ENCODE measurements around the gene FBXL14. TPM values are rescaled to one million over a fixed set of nuclear protein-coding genes. Genes with fewer than 3 reads are reported as not detected.

FBXL14 gene
- polyA plus RNA-seq, 1 of the 3 experiments (the other 2 are of a cell fraction) = 11.3 TPM

DNA sequence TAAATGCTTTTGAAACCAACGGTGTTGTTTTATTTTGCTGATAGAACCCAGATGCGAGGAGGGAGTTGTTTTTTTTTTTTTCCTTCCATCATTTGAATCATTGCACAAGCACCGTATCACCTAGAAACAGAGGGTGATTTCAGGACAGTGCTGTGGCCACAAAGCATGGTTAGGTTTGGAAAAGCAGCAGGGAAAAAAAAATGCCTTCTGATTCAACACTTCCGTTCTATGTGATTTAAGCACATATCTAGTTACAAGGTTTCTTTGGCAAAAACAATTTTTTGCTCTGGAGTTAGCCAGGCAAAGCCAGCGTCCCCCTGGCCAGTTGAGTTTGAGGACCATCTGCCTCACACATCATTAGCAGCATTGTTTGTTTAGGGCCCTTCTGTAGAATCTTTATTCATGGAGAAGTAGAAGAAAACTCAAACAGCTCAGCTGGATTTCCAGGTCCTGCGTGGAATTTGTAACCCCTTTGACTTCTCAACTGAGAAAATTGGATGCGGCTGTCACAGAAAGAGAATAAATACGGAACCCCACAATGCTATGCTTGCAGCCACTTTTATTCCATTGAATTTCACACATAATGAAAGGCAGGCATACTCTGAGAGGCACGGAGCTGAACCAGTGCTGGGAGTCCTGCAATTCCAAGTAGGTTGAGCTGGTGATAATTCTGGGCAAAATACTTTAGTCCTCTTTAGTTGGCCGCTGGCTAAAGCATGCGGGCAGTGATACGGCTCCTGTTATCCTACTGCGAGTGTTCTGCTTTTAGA, 17.6 kb upstream of the FBXL14 start (continued):
- no peak for TF ChIP-seq MEF2A (IDR thresholded peaks at IDR 0.05; ENCODE audit: borderline replicate concordance, low read depth)
- TF ChIP-seq SMC3 (IDR thresholded peaks at IDR 0.05; ENCODE audit: low read depth, low read length) = no peak; the same call in 1 of the 2 replicates
- TF ChIP-seq, protein P1, sequence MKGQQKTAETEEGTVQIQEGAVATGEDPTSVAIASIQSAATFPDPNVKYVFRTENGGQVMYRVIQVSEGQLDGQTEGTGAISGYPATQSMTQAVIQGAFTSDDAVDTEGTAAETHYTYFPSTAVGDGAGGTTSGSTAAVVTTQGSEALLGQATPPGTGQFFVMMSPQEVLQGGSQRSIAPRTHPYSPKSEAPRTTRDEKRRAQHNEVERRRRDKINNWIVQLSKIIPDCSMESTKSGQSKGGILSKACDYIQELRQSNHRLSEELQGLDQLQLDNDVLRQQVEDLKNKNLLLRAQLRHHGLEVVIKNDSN (IDR thresholded peaks at IDR 0.05; ENCODE audit: borderline replicate concordance, low read depth) = no peak
- no peak for TF ChIP-seq CTCF (IDR thresholded peaks at IDR 0.05)
- TF ChIP-seq, protein P2, sequence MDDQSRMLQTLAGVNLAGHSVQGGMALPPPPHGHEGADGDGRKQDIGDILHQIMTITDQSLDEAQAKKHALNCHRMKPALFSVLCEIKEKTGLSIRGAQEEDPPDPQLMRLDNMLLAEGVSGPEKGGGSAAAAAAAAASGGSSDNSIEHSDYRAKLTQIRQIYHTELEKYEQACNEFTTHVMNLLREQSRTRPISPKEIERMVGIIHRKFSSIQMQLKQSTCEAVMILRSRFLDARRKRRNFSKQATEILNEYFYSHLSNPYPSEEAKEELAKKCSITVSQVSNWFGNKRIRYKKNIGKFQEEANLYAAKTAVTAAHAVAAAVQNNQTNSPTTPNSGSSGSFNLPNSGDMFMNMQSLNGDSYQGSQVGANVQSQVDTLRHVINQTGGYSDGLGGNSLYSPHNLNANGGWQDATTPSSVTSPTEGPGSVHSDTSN (IDR thresholded peaks at IDR 0.05) = peak; percentile 62
- TF ChIP-seq CHD2 (IDR thresholded peaks at IDR 0.05; ENCODE audit: low read length, partially characterized antibody) = no peak
- TF ChIP-seq, protein P3, sequence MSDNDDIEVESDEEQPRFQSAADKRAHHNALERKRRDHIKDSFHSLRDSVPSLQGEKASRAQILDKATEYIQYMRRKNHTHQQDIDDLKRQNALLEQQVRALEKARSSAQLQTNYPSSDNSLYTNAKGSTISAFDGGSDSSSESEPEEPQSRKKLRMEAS (IDR thresholded peaks at IDR 0.05; ENCODE audit: low read depth) = no peak
- TF ChIP-seq TAF1 (IDR thresholded peaks at IDR 0.05; ENCODE audit: borderline replicate concordance, low read depth, low read length) = no peak
- no peak for TF ChIP-seq ELF1 (IDR thresholded peaks at IDR 0.05)
- no peak for TF ChIP-seq FOXM1 (IDR thresholded peaks at IDR 0.05; ENCODE audit: low read depth)
- no peak for TF ChIP-seq NRF1 (IDR thresholded peaks at IDR 0.05; ENCODE audit: low read depth, low read length)

DNA sequence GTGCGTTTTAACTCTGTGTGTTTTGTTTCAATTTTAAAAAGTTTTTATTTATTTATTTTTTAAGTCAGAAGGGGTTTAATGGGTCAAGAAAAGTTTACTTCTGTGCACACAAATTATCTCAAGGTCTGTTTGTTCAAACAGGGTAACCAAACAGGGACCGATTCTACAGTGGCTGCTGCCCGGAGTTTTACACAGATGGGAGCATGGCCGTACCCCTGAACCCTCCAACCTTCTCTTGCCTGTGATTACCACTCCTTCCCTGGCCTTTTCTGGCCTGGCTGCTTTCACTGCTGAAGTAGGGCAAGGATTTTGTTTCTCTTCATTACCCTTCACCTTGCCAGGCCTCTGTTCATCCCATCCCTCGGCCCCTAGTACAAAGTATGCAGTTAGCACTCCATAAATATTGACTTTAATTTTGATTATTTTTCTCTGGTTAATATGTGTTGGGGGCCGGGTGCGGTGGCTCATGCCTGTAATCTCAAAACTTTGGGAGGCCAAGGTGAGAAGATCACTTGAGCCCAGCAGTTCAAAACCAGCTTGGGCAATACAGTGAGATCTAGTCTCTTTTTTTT, 15.8 kb upstream of the FBXL14 start:
- Histone ChIP-seq H3K36me3 (replicated peaks in 1 of 2; ENCODE audit: control insufficient read depth in 1 of 2, insufficient read depth in 2 of 2, low read length in 1 of 2) (no peaks in the 10 kb centered on the region), H3K9me2 (no peaks in the 10 kb centered on the region), H3K4me2 (no peak overlapping the region), H3K4me1 (ENCODE audit: control insufficient read depth in 1 of 2, insufficient read depth in 2 of 2, low read depth in 1 of 2, low read length in 1 of 2) (peaks cover 9 to 43% of the 10 kb centered on the region in 2 experiments; a peak in 3 of 4 replicates), H3K79me2 (ENCODE audit: insufficient read depth) (peaks cover 89% of the 10 kb centered on the region), H4K20me1 (ENCODE audit: insufficient read depth) (peaks cover 6% of the 10 kb centered on the region; the same call in 1 of the 2 replicates), H3K27ac (ENCODE audit: low read depth in 2 of 2, low read length in 1 of 2) (no peak overlapping the region), H3K27me3 (ENCODE audit: insufficient read depth) (no peaks in the 10 kb centered on the region), H3K9ac (no peak overlapping the region), H3K4me3 (ENCODE audit: low read depth in 2 of 2, low read length in 1 of 2) (no peak overlapping the region), H3K9me3 (no peaks in the 10 kb centered on the region), H2AFZ (ENCODE audit: low read depth) (no peak overlapping the region), H3F3A (replicated peaks; ENCODE audit: insufficient read depth) (peaks cover 30% of the 10 kb centered on the region)
- DNase-seq = no peak
- CTCF ChIA-PET = interaction anchor here (0.9 kb wide), 1 partner anchor 27 kb away, joined by 3 read pairs; no protein-coding TSS in a partner anchor
- WGBS (ENCODE audit: low lambda C conversion rate) = 92% methylated on average over 7 of the region's 7 CpGs
- TF ChIP-seq FOXJ3 (CRISPR knock-in tag; IDR thresholded peaks at IDR 0.05) (no peak), RCOR1 (IDR thresholded peaks at IDR 0.05; ENCODE audit: low read length) (no peak), SIN3A (IDR thresholded peaks at IDR 0.05; ENCODE audit: borderline replicate concordance, low read depth, low read length) (no peak), RFX5 (IDR thresholded peaks at IDR 0.05; ENCODE audit: low read length) (no peak)
- POLR2A ChIA-PET = interaction anchor here (0.6 kb wide), 1 partner anchor 1078 kb away, joined by 8 read pairs; no protein-coding TSS in a partner anchor
